Fibroblast of lung (primary cell): ENCODE data around the gene NKTR.

Experiments
- EZH2 ChIP-seq: IDR thresholded peaks from 2 replicates; pipeline ENCODE4 v1.5.1; 2012; ENCODE audit warnings: low read length, control low read depth, mild to moderate bottlenecking; ENCODE audit errors: missing control alignments
- TF ChIP-seq, protein P1 (sequence below), 2 donors: IDR thresholded peaks in 1 of 2; conservative IDR thresholded peaks in 1 of 2; 1 replicate in 1 of 2; 2 replicates in 1 of 2; pipeline ENCODE4 v1.5.1; 2011 to 2012; ENCODE audit warnings: low read length in 2 of 2, control low read depth in 1 of 2, inconsistent platforms in 1 of 2, low read depth in 1 of 2, mild to moderate bottlenecking in 1 of 2

DNA sequence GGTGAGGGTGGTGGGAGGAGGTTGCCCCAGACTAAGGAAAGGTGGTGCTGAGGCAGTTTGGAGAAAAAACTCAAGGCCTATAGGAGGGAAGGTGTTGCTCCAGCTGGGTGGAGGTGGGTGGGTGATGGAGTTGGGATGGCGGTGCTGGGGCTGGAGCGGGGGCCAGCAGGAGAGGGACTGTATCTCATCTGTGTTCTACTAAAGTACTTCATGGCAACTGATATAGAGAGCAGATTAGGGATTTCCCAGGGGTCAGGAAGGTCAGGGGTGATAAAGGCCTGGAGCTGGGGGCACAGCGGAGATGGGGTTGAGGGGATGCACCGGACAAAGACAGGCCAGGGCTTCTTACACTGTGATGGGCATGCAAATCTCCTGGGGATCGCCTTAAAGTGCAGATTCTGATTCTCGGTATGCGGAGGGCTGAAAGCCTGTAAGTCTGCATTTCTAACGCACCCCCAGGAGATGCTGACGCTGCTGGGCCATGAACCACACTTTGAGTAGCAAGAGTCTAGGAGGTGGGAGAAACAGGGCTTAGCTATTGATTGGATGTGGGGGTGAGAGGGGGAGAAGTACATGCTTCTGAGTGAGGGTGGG, 89.0 kb downstream of the NKTR start:
- TF ChIP-seq EZH2: no peak
- TF ChIP-seq, protein P1, sequence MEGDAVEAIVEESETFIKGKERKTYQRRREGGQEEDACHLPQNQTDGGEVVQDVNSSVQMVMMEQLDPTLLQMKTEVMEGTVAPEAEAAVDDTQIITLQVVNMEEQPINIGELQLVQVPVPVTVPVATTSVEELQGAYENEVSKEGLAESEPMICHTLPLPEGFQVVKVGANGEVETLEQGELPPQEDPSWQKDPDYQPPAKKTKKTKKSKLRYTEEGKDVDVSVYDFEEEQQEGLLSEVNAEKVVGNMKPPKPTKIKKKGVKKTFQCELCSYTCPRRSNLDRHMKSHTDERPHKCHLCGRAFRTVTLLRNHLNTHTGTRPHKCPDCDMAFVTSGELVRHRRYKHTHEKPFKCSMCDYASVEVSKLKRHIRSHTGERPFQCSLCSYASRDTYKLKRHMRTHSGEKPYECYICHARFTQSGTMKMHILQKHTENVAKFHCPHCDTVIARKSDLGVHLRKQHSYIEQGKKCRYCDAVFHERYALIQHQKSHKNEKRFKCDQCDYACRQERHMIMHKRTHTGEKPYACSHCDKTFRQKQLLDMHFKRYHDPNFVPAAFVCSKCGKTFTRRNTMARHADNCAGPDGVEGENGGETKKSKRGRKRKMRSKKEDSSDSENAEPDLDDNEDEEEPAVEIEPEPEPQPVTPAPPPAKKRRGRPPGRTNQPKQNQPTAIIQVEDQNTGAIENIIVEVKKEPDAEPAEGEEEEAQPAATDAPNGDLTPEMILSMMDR (conservative IDR thresholded peaks at IDR 0.05 in 1 of 2, IDR thresholded peaks at IDR 0.05 in 1 of 2; ENCODE audit: low read depth in 1 of 2, low read length in 2 of 2): no peak
